ENCODE data around the gene TMEM131. TPM values are rescaled to one million over a fixed set of nuclear protein-coding genes. Genes with fewer than 3 reads are reported as not detected.

Gene TMEM131
- total and polyA plus RNA-seq, 2 of the 8 experiments (the other 6 are each of a cell fraction or from before 2014, with no cell fraction given): 9.7 to 22.9 TPM

GRCh38 chr2:97966545-97967215 lies 29.1 kb downstream of the TMEM131 start:
- Histone ChIP-seq H4K8ac (ENCODE audit: extremely low read depth, insufficient read depth, low read length) (no peak overlapping the region), H3K79me2 (ENCODE audit: control insufficient read depth in 1 of 2, insufficient read depth in 2 of 2, low read length in 2 of 2) (peaks cover 0 to 69% of the 10 kb centered on the region in 2 experiments; a peak in 3 of 4 replicates), H4K91ac (replicated peaks; ENCODE audit: insufficient read length, low read length) (no peak overlapping the region), H2AK5ac (ENCODE audit: low read depth, low read length) (no peak overlapping the region), H3K27ac (ENCODE audit: low read depth, low read length) (no peak overlapping the region), H2BK120ac (replicated peaks; ENCODE audit: low read depth, low read length) (no peak overlapping the region), H3K18ac (ENCODE audit: extremely low read depth, low read length) (no peak overlapping the region), H3K4me3 (ENCODE audit: extremely low read depth in 1 of 4, insufficient read depth in 2 of 4, low read depth in 3 of 4, low read length in 4 of 4) (no peak overlapping the region), H3K4ac (replicated peaks; ENCODE audit: insufficient read length, low read depth, low read length) (no peak overlapping the region), H3K27me3 (replicated peaks in 1 of 4; ENCODE audit: control insufficient read depth in 3 of 4, extremely low read depth in 1 of 4, insufficient read depth in 3 of 4, low read length in 3 of 4) (no peaks in the 10 kb centered on the region), H3K23me2 (ENCODE audit: low read depth, low read length) (no peaks in the 10 kb centered on the region), H4K20me1 (replicated peaks in 1 of 2; ENCODE audit: control insufficient read depth in 1 of 2, insufficient read depth in 2 of 2, low read length in 2 of 2) (peaks cover 0 to 7% of the 10 kb centered on the region in 2 experiments), H3K4me2 (ENCODE audit: insufficient read depth in 1 of 2, low read depth in 2 of 2, low read length in 2 of 2) (no peak overlapping the region), H2BK15ac (ENCODE audit: low read length) (no peak overlapping the region), H2BK12ac (ENCODE audit: low read depth, low read length) (no peak overlapping the region), H2AFZ (ENCODE audit: low read length) (no peak overlapping the region), H4K5ac (ENCODE audit: insufficient read length, low read depth, low read length) (no peak overlapping the region), H2BK20ac (ENCODE audit: low read length) (no peak overlapping the region), H3K79me1 (ENCODE audit: low read depth, low read length) (peaks cover 4% of the 10 kb centered on the region), H3K9ac (replicated peaks in 1 of 4; ENCODE audit: extremely low read depth in 1 of 4, low read depth in 3 of 4, low read length in 3 of 4) (no peak overlapping the region), H3K36me3 (ENCODE audit: control insufficient read depth in 2 of 4, insufficient read depth in 4 of 4, low read length in 3 of 4) (no peaks in the 10 kb centered on the region), H3K23ac (ENCODE audit: insufficient read length) (no peak overlapping the region), H3K4me1 (replicated peaks in 1 of 4; ENCODE audit: control insufficient read depth in 3 of 4, insufficient read depth in 4 of 4, low read length in 3 of 4) (peaks cover 0 to 5% (median 0%) of the 10 kb centered on the region in 4 experiments; a peak in 1 of 7 replicates), H3K56ac (replicated peaks; ENCODE audit: insufficient read length, low read depth, low read length) (no peak overlapping the region), H2BK5ac (ENCODE audit: low read depth, low read length) (no peak overlapping the region), H3K14ac (ENCODE audit: insufficient read length) (no peak overlapping the region), H3K9me3 (ENCODE audit: insufficient read depth in 2 of 2, low read depth in 1 of 2, low read length in 1 of 2) (no peaks in the 10 kb centered on the region)
- 91% methylated on average over 3 of the region's 3 CpGs; no CpG with 5 or more reads in 1 of the 2 experiments for whole genome bisulfite sequencing, 2 experiments (ENCODE audit: extremely low coverage in 1 of 2, insufficient coverage in 1 of 2, insufficient read length in 1 of 2, insufficient replicate concordance in 2 of 2, low coverage in 1 of 2, low lambda C conversion rate in 2 of 2, missing lambda C conversion rate in 1 of 2)
- FAIRE-seq: no peak
- no peak for DNase-seq (ENCODE audit: low read depth in 1 of 2, low spot score in 2 of 2)
- CTCF ChIA-PET (ENCODE audit: partially characterized antibody): interaction anchor here (0.6 to 1.5 kb wide), 2 partner anchors 245 to 870 kb away, joined by 3 to 5 read pairs; no protein-coding TSS in a partner anchor
- POLR2A ChIA-PET (ENCODE audit: partially characterized antibody): no interaction called here
- TF ChIP-seq YY1 (IDR thresholded peaks at IDR 0.05; ENCODE audit: low read depth, low read length) (no peak), MAX (IDR thresholded peaks at IDR 0.05) (no peak), PHF8 (conservative IDR thresholded peaks at IDR 0.05; ENCODE audit: low read depth, low read length) (no peak), CHD1 (IDR thresholded peaks at IDR 0.05; ENCODE audit: low read depth, low read length) (no peak), SP2 (IDR thresholded peaks at IDR 0.05; ENCODE audit: low read length) (no peak), SIN3A (conservative IDR thresholded peaks at IDR 0.05 in 1 of 2, IDR thresholded peaks at IDR 0.05 in 1 of 2; ENCODE audit: low read depth in 1 of 2, low read length in 2 of 2) (no peak), NANOG (IDR thresholded peaks at IDR 0.05; ENCODE audit: insufficient read depth, low read depth, low read length, poor library complexity, severe bottlenecking) (no peak), SIRT6 (IDR thresholded peaks at IDR 0.05; ENCODE audit: low read length) (no peak), SAP30 (IDR thresholded peaks at IDR 0.05; ENCODE audit: insufficient read depth, insufficient replicate concordance, low read length) (no peak)

All from H1 (cell line).